HG02884 (cell line): ENCODE results near the gene MYADM.
A peak's percentile ranks its signal among the peaks of the same experiment; 100 is the strongest.
"Not testable (repeated sequence)": the region's sequence is repeated elsewhere in the genome, so short reads cannot be mapped to it uniquely, and the experiment has no call there.

Experiments used
- ATAC-seq: cut with Tn5 transposase; IDR thresholded peaks from one replicate; pipeline ENCODE4 v1.9.1; 2021; ENCODE audit warnings: mild to moderate bottlenecking, moderate library complexity; ENCODE audit not compliant: unreplicated experiment

The MYADM gene

GRCh38 chr19:53867225-53868090 is at the start of gene MYADM:
TSS of gene MYADM (plus strand) at chr19:53867883. CDS start at chr19:53873530, 5,647 bp downstream.
- peak; percentile 65 for ATAC-seq

GRCh38 chr19:53818756-53819155 is 48.9 kb upstream of the MYADM start:
- ATAC-seq = no peak

GRCh38 chr19:53819861-53820260 is 47.8 kb upstream of the MYADM start:
- ATAC-seq = no peak

- ATAC-seq = no peak
Observed at GRCh38 chr19:53823380-53824120, 44.1 kb upstream of the MYADM start.

- ATAC-seq = no peak
Observed at GRCh38 chr19:53824134-53824611, 43.5 kb upstream of the MYADM start, which contains the start of gene NLRP12. TSS of gene NLRP12 (minus strand) at chr19:53824314. CDS start at chr19:53824174, 140 bp downstream.

GRCh38 chr19:53826876-53827275 is 40.8 kb upstream of the MYADM start:
- no peak for ATAC-seq

- no peak for ATAC-seq
Observed at GRCh38 chr19:53828531-53828930, 39.2 kb upstream of the MYADM start.

- ATAC-seq = not testable (repeated sequence)
Observed at GRCh38 chr19:53832861-53833260, 34.8 kb upstream of the MYADM start.

- ATAC-seq = not testable (repeated sequence)
Observed at GRCh38 chr19:53838446-53838845, 29.2 kb upstream of the MYADM start.

GRCh38 chr19:53840241-53840640 is 27.4 kb upstream of the MYADM start:
- ATAC-seq = not testable (repeated sequence)

GRCh38 chr19:53840914-53841313 is 26.8 kb upstream of the MYADM start:
- not testable (repeated sequence) for ATAC-seq

GRCh38 chr19:53844849-53845246 is 22.8 kb upstream of the MYADM start:
- no peak for ATAC-seq

- ATAC-seq = no peak
Observed at GRCh38 chr19:53847555-53847954, 20.1 kb upstream of the MYADM start.

- ATAC-seq = no peak
Observed at GRCh38 chr19:53849237-53849676, 18.4 kb upstream of the MYADM start.

GRCh38 chr19:53853707-53854106 is 14.0 kb upstream of the MYADM start:
- ATAC-seq = no peak

- no peak for ATAC-seq
Observed at GRCh38 chr19:53864308-53864836, 3.3 kb upstream of the MYADM start.

GRCh38 chr19:53865523-53865917 is 2.2 kb upstream of the MYADM start:
- ATAC-seq = no peak

- no peak for ATAC-seq
Observed at GRCh38 chr19:53865918-53866864, 1.5 kb upstream of the MYADM start.

GRCh38 chr19:53866865-53867224 is 838 bp upstream of the MYADM start:
- no peak for ATAC-seq
